Measurements from ENCODE around the gene RNF111. TPM values are rescaled to one million over a fixed set of nuclear protein-coding genes. Genes with fewer than 3 reads are reported as not detected.
A peak's percentile ranks its signal among the peaks of the same experiment; 100 is the strongest.
"Not testable (repeated sequence)": the region's sequence is repeated elsewhere in the genome, so short reads cannot be mapped to it uniquely, and the experiment has no call there.

The RNF111 gene
- total and polyA plus RNA-seq, 10 of the 15 experiments (the other 5 are each of a cell fraction or from before 2014, with no cell fraction given) = 8.6 to 34.7 (median 15.7) TPM

GRCh38 chr15:58994906-58995453, 7.5 kb downstream of the RNF111 start (continued):
- TF ChIP-seq CREM (IDR thresholded peaks at IDR 0.05; ENCODE audit: low read depth) (no peak), PAX8 (IDR thresholded peaks at IDR 0.05) (no peak), TCF3 (IDR thresholded peaks at IDR 0.05; ENCODE audit: borderline replicate concordance, insufficient read depth, low read depth, low read length) (no peak), NR2F1 (conservative IDR thresholded peaks at IDR 0.05) (no peak), NFYB (IDR thresholded peaks at IDR 0.05; ENCODE audit: insufficient read depth, low read depth, low read length) (no peak), JUND (IDR thresholded peaks at IDR 0.05; ENCODE audit: low read depth, low read length) (no peak), WRNIP1 (IDR thresholded peaks at IDR 0.05; ENCODE audit: borderline replicate concordance, low read depth, low read length) (no peak), NRF1 (conservative IDR thresholded peaks at IDR 0.05; ENCODE audit: low read depth, low read length) (no peak)

DNA sequence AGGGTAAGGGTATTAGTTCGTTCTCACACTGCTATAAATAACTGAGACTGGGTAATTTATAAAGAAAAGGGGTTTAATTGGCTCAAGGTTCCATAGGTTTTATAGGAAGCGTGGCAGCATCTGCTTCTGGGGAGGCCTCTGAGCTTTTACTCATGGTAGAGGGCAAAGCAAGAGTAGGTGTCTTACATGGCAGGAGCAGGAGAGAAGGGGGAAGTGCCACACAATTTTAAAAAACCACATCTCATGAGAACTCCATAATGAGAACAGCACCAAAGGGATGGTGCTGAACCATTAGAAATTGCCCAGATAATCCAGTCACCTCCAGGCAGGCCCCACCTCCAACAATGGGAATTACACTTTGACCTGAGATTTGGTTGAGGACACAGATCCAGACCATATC, 12.2 kb downstream of the RNF111 start:
- Histone ChIP-seq H3K4me3 (no peak overlapping the region), H3K4me2 (ENCODE audit: control insufficient read depth, insufficient read depth) (no peak overlapping the region), H3K27ac (ENCODE audit: control insufficient read depth, insufficient read depth) (no peak overlapping the region; the same call in 1 of the 2 replicates), H3K9me3 (replicated peaks; ENCODE audit: control insufficient read depth, insufficient read depth, low read length) (no peaks in the 10 kb centered on the region; the same call in 2 of the 3 replicates), H3K4me1 (ENCODE audit: control insufficient read depth, insufficient read depth, low read length) (peaks cover 17% of the 10 kb centered on the region), H3K79me2 (ENCODE audit: control insufficient read depth, insufficient read depth, low read length) (peaks cover 79% of the 10 kb centered on the region), H3K9ac (ENCODE audit: control insufficient read depth, insufficient read depth, low read length) (no peak overlapping the region), H3K36me3 (ENCODE audit: control insufficient read depth in 2 of 2, insufficient read depth in 2 of 2, low read length in 1 of 2) (peaks cover 0 to 9% of the 10 kb centered on the region in 2 experiments; a peak in 2 of 4 replicates), H3K27me3 (replicated peaks in 1 of 2; ENCODE audit: control insufficient read depth in 2 of 2, insufficient read depth in 2 of 2, low read length in 1 of 2) (no peaks in the 10 kb centered on the region), H2AFZ (ENCODE audit: control insufficient read depth, low read depth, low read length) (no peak overlapping the region), H4K20me1 (ENCODE audit: control insufficient read depth, insufficient read depth) (no peaks in the 10 kb centered on the region; the same call in 1 of the 2 replicates)
- FAIRE-seq (no peak), ATAC-seq (no peak), DNase-seq (ENCODE audit: low read depth, low spot score) (no peak)
- no TSS peak for BruUV-seq (replicated peaks)
- TF ChIP-seq SPI1 (IDR thresholded peaks at IDR 0.05; ENCODE audit: borderline replicate concordance, insufficient read depth, low read depth, low read length) (peak; percentile 48; the same call in 1 of the 2 replicates), HDAC2 (IDR thresholded peaks at IDR 0.05) (no peak), E4F1 (IDR thresholded peaks at IDR 0.05; ENCODE audit: borderline replicate concordance, partially characterized antibody) (no peak), NFXL1 (IDR thresholded peaks at IDR 0.05; ENCODE audit: borderline replicate concordance) (no peak), ZNF24 (IDR thresholded peaks at IDR 0.05) (no peak), ZNF217 (IDR thresholded peaks at IDR 0.05) (no peak)
- WGBS (ENCODE audit: insufficient coverage, insufficient replicate concordance, low lambda C conversion rate, missing lambda C conversion rate) = 95% methylated on average over 2 of the region's 2 CpGs
- ChIA-PET SMC1A (ENCODE audit: uncharacterized antibody, unreplicated experiment) (interaction anchor here (2.2 kb wide), 1 partner anchor 11 kb away, joined by 9 read pairs; no protein-coding TSS in a partner anchor), CTCF (no interaction called here), POLR2A (interaction anchor here (0.6 kb wide), 2 partner anchors 17 to 56 kb away, joined by 6 read pairs; no protein-coding TSS in a partner anchor), RAD21 (ENCODE audit: unreplicated experiment) (no interaction called here)
- in situ Hi-C loops (cut with MboI) = no loop called here
- intact Hi-C loops (cut with micrococcal nuclease; ENCODE audit: unreplicated experiment) = no loop called here

DNA sequence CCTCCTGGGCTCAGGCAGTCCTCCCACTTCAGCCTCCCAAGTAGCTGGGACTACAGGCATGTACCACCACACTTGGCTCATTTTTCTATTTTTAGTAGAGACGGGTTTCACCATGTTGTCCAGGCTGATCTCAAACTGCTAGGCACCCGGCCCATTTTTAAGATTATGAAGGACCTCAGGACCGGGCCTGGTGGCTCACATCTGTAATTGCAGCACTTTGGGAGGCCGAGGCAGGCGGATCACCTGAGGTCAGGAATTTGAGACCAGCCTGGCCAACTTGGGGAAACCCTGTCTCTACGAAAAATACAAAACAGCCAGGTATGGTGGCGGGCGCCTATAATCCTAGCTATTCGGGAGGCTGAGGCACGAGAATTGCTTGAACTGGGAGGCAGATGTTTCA, 12.8 kb downstream of the RNF111 start:
- H3K27me3 ChIP-seq (replicated peaks in 1 of 2; ENCODE audit: control insufficient read depth in 2 of 2, insufficient read depth in 2 of 2, low read length in 1 of 2); H2AFZ ChIP-seq (ENCODE audit: control insufficient read depth, low read depth, low read length); FAIRE-seq; intact Hi-C loops (cut with micrococcal nuclease; ENCODE audit: unreplicated experiment); BruUV-seq (replicated peaks); ATAC-seq; H3K27ac ChIP-seq (ENCODE audit: control insufficient read depth, insufficient read depth); H3K4me3 ChIP-seq; DNase-seq (ENCODE audit: low read depth, low spot score); H3K4me2 ChIP-seq (ENCODE audit: control insufficient read depth, insufficient read depth); in situ Hi-C loops (cut with MboI); H3K9ac ChIP-seq (ENCODE audit: control insufficient read depth, insufficient read depth, low read length); H3K9me3 ChIP-seq (replicated peaks; ENCODE audit: control insufficient read depth, insufficient read depth, low read length); H4K20me1 ChIP-seq (ENCODE audit: control insufficient read depth, insufficient read depth): not testable (repeated sequence)
- ChIA-PET RAD21 (ENCODE audit: unreplicated experiment) (interaction anchor here (0.7 kb wide), 1 partner anchor 909 kb away, joined by 3 read pairs; no protein-coding TSS in a partner anchor), CTCF (interaction anchor here (0.9 kb wide), 1 partner anchor 11 kb away, joined by 3 read pairs; no protein-coding TSS in a partner anchor), SMC1A (ENCODE audit: uncharacterized antibody, unreplicated experiment) (interaction anchor here (0.9 to 2.2 kb wide), 3 partner anchors 11 to 111 kb away, joined by 3 to 9 read pairs (median 3); no protein-coding TSS in a partner anchor), POLR2A (interaction anchor here (0.6 to 1.0 kb wide), 3 partner anchors 14 to 57 kb away, joined by 6 read pairs; no protein-coding TSS in a partner anchor)
- peaks cover 0 to 13% of the 10 kb centered on the region in 2 experiments; a peak in 2 of 4 replicates for H3K36me3 ChIP-seq (ENCODE audit: control insufficient read depth in 2 of 2, insufficient read depth in 2 of 2, low read length in 1 of 2)
- peaks cover 77% of the 10 kb centered on the region for H3K79me2 ChIP-seq (ENCODE audit: control insufficient read depth, insufficient read depth, low read length)
- 95% methylated on average over 10 of the region's 10 CpGs for WGBS (ENCODE audit: insufficient coverage, insufficient replicate concordance, low lambda C conversion rate, missing lambda C conversion rate)
- H3K4me1 ChIP-seq (ENCODE audit: control insufficient read depth, insufficient read depth, low read length) = peaks cover 17% of the 10 kb centered on the region

Data from GM12878 (cell line).